Immature natural killer cell (primary cell): Measurements from ENCODE around the gene SPSB1. TPM values are rescaled to one million over a fixed set of nuclear protein-coding genes. Genes with fewer than 3 reads are reported as not detected.
"Not testable (repeated sequence)": the region's sequence is repeated elsewhere in the genome, so short reads cannot be mapped to it uniquely, and the experiment has no call there.

Source experiments
- DNase-seq, 3 donors: peaks; one replicate each; pipeline ENCODE4 v3.0.0; 2022; ENCODE audit warnings: mixed read lengths in 1 of 3
- H3K27ac Mint-ChIP-seq, 6 donors: one replicate each; pipeline ENCODE4 v1.8.0; 2020; ENCODE audit warnings: mixed read lengths in 6 of 6, mild to moderate bottlenecking in 5 of 6, inconsistent platforms in 4 of 6, moderate library complexity in 3 of 6
- H3K27me3 Mint-ChIP-seq, 3 donors: one replicate each; pipeline ENCODE4 v1.8.0; 2020 to 2021; ENCODE audit warnings: low read depth in 3 of 3, mild to moderate bottlenecking in 3 of 3, mixed read lengths in 3 of 3, moderate library complexity in 3 of 3, inconsistent platforms in 1 of 3
- H3K36me3 Mint-ChIP-seq, 3 donors: one replicate each; pipeline ENCODE4 v1.8.0; 2020; ENCODE audit warnings: mixed read lengths in 3 of 3, inconsistent platforms in 2 of 3, mild to moderate bottlenecking in 2 of 3
- H3K4me1 Mint-ChIP-seq, 2 donors: one replicate each; pipeline ENCODE4 v1.8.0; 2020; ENCODE audit warnings: inconsistent platforms in 2 of 2, mild to moderate bottlenecking in 2 of 2, mixed read lengths in 2 of 2, moderate library complexity in 1 of 2
- H3K4me3 Mint-ChIP-seq, 5 donors: one replicate each; pipeline ENCODE4 v1.8.0; 2020; ENCODE audit warnings: mild to moderate bottlenecking in 5 of 5, mixed read lengths in 5 of 5, inconsistent platforms in 3 of 5, moderate library complexity in 3 of 5
- H3K9me3 Mint-ChIP-seq, 6 donors: one replicate each; pipeline ENCODE4 v1.8.0; 2020; ENCODE audit warnings: mild to moderate bottlenecking in 6 of 6, mixed read lengths in 6 of 6, inconsistent platforms in 4 of 6, moderate library complexity in 3 of 6
- polyA plus RNA-seq, 3 donors: library from polyadenylated mRNA; unstranded; fragments of 300-500 nt; fragmentation: Illumina TruSeq; gene quantifications; one replicate each; pipeline ENCODE4 v1.2.3, GENCODE V29; 2021

The SPSB1 gene
- polyA plus RNA-seq, 3 donors from 2014 or later, result 2.4 to 6.6 TPM; not detected in 1

GRCh38 chr1:9374748-9375341 is 82.2 kb downstream of the SPSB1 start:
- H3K4me1 Mint-ChIP-seq, result no peaks in the 10 kb centered on the region
- DNase-seq, result no peak
- no peak overlapping the region for H3K27ac Mint-ChIP-seq
- no peaks in the 10 kb centered on the region for H3K36me3 Mint-ChIP-seq
- no peaks in the 10 kb centered on the region for H3K9me3 Mint-ChIP-seq
- no peak overlapping the region for H3K4me3 Mint-ChIP-seq
- H3K27me3 Mint-ChIP-seq, result peaks cover 0 to 9% (median 0%) of the 10 kb centered on the region in 3 donors

GRCh38 chr1:9375912-9376311 is 83.2 kb downstream of the SPSB1 start:
- Mint-ChIP-seq H3K36me3 (no peaks in the 10 kb centered on the region), H3K9me3 (no peaks in the 10 kb centered on the region), H3K4me1 (no peaks in the 10 kb centered on the region), H3K4me3 (no peak overlapping the region), H3K27ac (no peak overlapping the region), H3K27me3 (peaks cover 0 to 9% (median 2%) of the 10 kb centered on the region in 3 donors)
- DNase-seq, result no peak

GRCh38 chr1:9376430-9376829 is 83.7 kb downstream of the SPSB1 start:
- Mint-ChIP-seq H3K4me3 (no peak overlapping the region), H3K36me3 (no peaks in the 10 kb centered on the region), H3K27ac (no peak overlapping the region), H3K4me1 (no peaks in the 10 kb centered on the region), H3K9me3 (no peaks in the 10 kb centered on the region), H3K27me3 (peaks cover 0 to 7% (median 2%) of the 10 kb centered on the region in 3 donors)
- no peak for DNase-seq

- H3K27ac Mint-ChIP-seq, result no peak overlapping the region
- no peak overlapping the region for H3K4me3 Mint-ChIP-seq
Measured at GRCh38 chr1:9376886-9377333, 84.2 kb downstream of the SPSB1 start.

GRCh38 chr1:9378801-9379200 is 86.1 kb downstream of the SPSB1 start:
- no peak overlapping the region for H3K4me3 Mint-ChIP-seq
- H3K27me3 Mint-ChIP-seq, result peaks cover 0 to 5% (median 4%) of the 10 kb centered on the region in 3 donors
- no peak overlapping the region for H3K27ac Mint-ChIP-seq
- no peaks in the 10 kb centered on the region for H3K4me1 Mint-ChIP-seq
- no peaks in the 10 kb centered on the region for H3K36me3 Mint-ChIP-seq
- H3K9me3 Mint-ChIP-seq, result no peaks in the 10 kb centered on the region
- no peak for DNase-seq

More at GRCh38 chr1:9376886-9377333, 84.2 kb downstream of the SPSB1 start:
- no peak for DNase-seq
- H3K4me1 Mint-ChIP-seq, result no peaks in the 10 kb centered on the region
- no peaks in the 10 kb centered on the region for H3K9me3 Mint-ChIP-seq
- peaks cover 0 to 7% (median 2%) of the 10 kb centered on the region in 3 donors for H3K27me3 Mint-ChIP-seq
- H3K36me3 Mint-ChIP-seq, result no peaks in the 10 kb centered on the region

- Mint-ChIP-seq H3K36me3 (no peaks in the 10 kb centered on the region), H3K27me3 (peaks cover 0 to 5% (median 5%) of the 10 kb centered on the region in 3 donors), H3K9me3 (no peaks in the 10 kb centered on the region), H3K27ac (no peak overlapping the region), H3K4me1 (no peaks in the 10 kb centered on the region), H3K4me3 (no peak overlapping the region)
- DNase-seq, result no peak
Measured at GRCh38 chr1:9380711-9381110, 88.0 kb downstream of the SPSB1 start.

GRCh38 chr1:9382643-9383491 is 90.2 kb downstream of the SPSB1 start:
- no peaks in the 10 kb centered on the region for H3K36me3 Mint-ChIP-seq
- no peak for DNase-seq
- peaks cover 0 to 7% (median 6%) of the 10 kb centered on the region in 3 donors for H3K27me3 Mint-ChIP-seq
- H3K4me1 Mint-ChIP-seq, result no peaks in the 10 kb centered on the region
- no peaks in the 10 kb centered on the region for H3K9me3 Mint-ChIP-seq
- no peak overlapping the region for H3K4me3 Mint-ChIP-seq
- no peak overlapping the region for H3K27ac Mint-ChIP-seq

GRCh38 chr1:9384128-9384527 is 91.4 kb downstream of the SPSB1 start:
- no peaks in the 10 kb centered on the region for H3K9me3 Mint-ChIP-seq
- no peak for DNase-seq
- H3K4me3 Mint-ChIP-seq, result no peak overlapping the region
- no peaks in the 10 kb centered on the region for H3K4me1 Mint-ChIP-seq
- H3K27me3 Mint-ChIP-seq, result peaks cover 0 to 8% (median 5%) of the 10 kb centered on the region in 3 donors
- no peak overlapping the region for H3K27ac Mint-ChIP-seq
- no peaks in the 10 kb centered on the region for H3K36me3 Mint-ChIP-seq

- H3K36me3 Mint-ChIP-seq, result no peaks in the 10 kb centered on the region
- no peaks in the 10 kb centered on the region for H3K4me1 Mint-ChIP-seq
- no peak overlapping the region for H3K4me3 Mint-ChIP-seq
- peaks cover 3 to 9% (median 5%) of the 10 kb centered on the region in 3 donors for H3K27me3 Mint-ChIP-seq
- no peaks in the 10 kb centered on the region for H3K9me3 Mint-ChIP-seq
- no peak for DNase-seq
- no peak overlapping the region for H3K27ac Mint-ChIP-seq
Measured at GRCh38 chr1:9384751-9385245, 92.1 kb downstream of the SPSB1 start.

GRCh38 chr1:9385392-9385791 is 92.7 kb downstream of the SPSB1 start:
- not testable (repeated sequence) for H3K4me3 Mint-ChIP-seq, H3K9me3 Mint-ChIP-seq, H3K27me3 Mint-ChIP-seq, H3K36me3 Mint-ChIP-seq, H3K4me1 Mint-ChIP-seq, H3K27ac Mint-ChIP-seq, DNase-seq

- Mint-ChIP-seq H3K27ac (no peak overlapping the region), H3K27me3 (peaks cover 5 to 8% (median 5%) of the 10 kb centered on the region in 3 donors), H3K4me3 (no peak overlapping the region), H3K9me3 (no peaks in the 10 kb centered on the region), H3K4me1 (no peaks in the 10 kb centered on the region), H3K36me3 (no peaks in the 10 kb centered on the region)
- DNase-seq, result no peak
Measured at GRCh38 chr1:9385801-9386573, 93.3 kb downstream of the SPSB1 start.

- Mint-ChIP-seq H3K4me1 (no peaks in the 10 kb centered on the region), H3K36me3 (no peaks in the 10 kb centered on the region), H3K9me3 (no peaks in the 10 kb centered on the region), H3K27me3 (peaks cover 5 to 8% (median 6%) of the 10 kb centered on the region in 3 donors), H3K4me3 (no peak overlapping the region), H3K27ac (no peak overlapping the region)
- DNase-seq, result no peak
Measured at GRCh38 chr1:9388335-9389180, 95.9 kb downstream of the SPSB1 start.

GRCh38 chr1:9389968-9390367 is 97.3 kb downstream of the SPSB1 start:
- DNase-seq, result no peak

More at GRCh38 chr1:9389968-9390367, 97.3 kb downstream of the SPSB1 start:
- no peak overlapping the region for H3K4me3 Mint-ChIP-seq
- H3K9me3 Mint-ChIP-seq, result no peaks in the 10 kb centered on the region
- no peaks in the 10 kb centered on the region for H3K4me1 Mint-ChIP-seq
- H3K27ac Mint-ChIP-seq, result no peak overlapping the region
- peaks cover 6% of the 10 kb centered on the region in 3 donors for H3K27me3 Mint-ChIP-seq
- no peaks in the 10 kb centered on the region for H3K36me3 Mint-ChIP-seq
